ENCODE results near the gene INF2. TPM values are rescaled to one million over a fixed set of nuclear protein-coding genes. Genes with fewer than 3 reads are reported as not detected.

The INF2 gene
- total RNA-seq, 1 experiment from 2014 or later = 70.8 TPM

- no peak for TF ChIP-seq CTCF (IDR thresholded peaks at IDR 0.05; ENCODE audit: insufficient read depth in 1 of 2, low read depth in 1 of 2, low read length in 1 of 2, severe bottlenecking in 1 of 2, unreplicated experiment in 1 of 2)
- Mint-ChIP-seq H3K36me3 (ENCODE audit: insufficient read depth, unreplicated experiment) (peaks cover 10% of the 10 kb centered on the region), H3K27ac (ENCODE audit: unreplicated experiment) (peak overlapping the region; percentile 75), H3K4me1 (ENCODE audit: low read depth, unreplicated experiment) (peaks cover 65% of the 10 kb centered on the region), H3K9me3 (ENCODE audit: unreplicated experiment) (no peaks in the 10 kb centered on the region), H3K27me3 (ENCODE audit: insufficient read depth, unreplicated experiment) (no peaks in the 10 kb centered on the region), H3K4me3 (ENCODE audit: unreplicated experiment) (peak overlapping the region; percentile 13)
- no peaks in the 10 kb centered on the region for H3K27me3 ChIP-seq (replicated peaks; ENCODE audit: control insufficient read depth, insufficient read depth, low read length)
- no peaks in the 10 kb centered on the region for H3K36me3 ChIP-seq (ENCODE audit: control insufficient read depth, insufficient read depth, low read length)
- no peak for DNase-seq
- no peaks in the 10 kb centered on the region for H3K9me3 ChIP-seq
- ChIA-PET CTCF (no interaction called here), POLR2A (no interaction called here)
- no peak overlapping the region for H3K4me3 ChIP-seq (ENCODE audit: low read depth, low read length)
- intact Hi-C loops (cut with micrococcal nuclease; ENCODE audit: unreplicated experiment) = no loop called here
- no TSS peak for BruUV-seq (replicated peaks)
- H3K4me1 ChIP-seq = peaks cover 78% of the 10 kb centered on the region
Measured at GRCh38 chr14:104683653-104684448, 5.6 kb upstream of the INF2 start.

- H3K36me3 Mint-ChIP-seq (ENCODE audit: insufficient read depth, unreplicated experiment) = peaks cover 10% of the 10 kb centered on the region
- Histone ChIP-seq H3K27me3 (replicated peaks; ENCODE audit: control insufficient read depth, insufficient read depth, low read length) (no peaks in the 10 kb centered on the region), H3K4me3 (ENCODE audit: low read depth, low read length) (no peak overlapping the region), H3K4me1 (peaks cover 73% of the 10 kb centered on the region), H3K36me3 (ENCODE audit: control insufficient read depth, insufficient read depth, low read length) (no peaks in the 10 kb centered on the region), H3K9me3 (no peaks in the 10 kb centered on the region)
- DNase-seq = no peak
- intact Hi-C loops (cut with micrococcal nuclease; ENCODE audit: unreplicated experiment) = no loop called here
- H3K9me3 Mint-ChIP-seq (ENCODE audit: unreplicated experiment) = no peaks in the 10 kb centered on the region
- H3K4me1 Mint-ChIP-seq (ENCODE audit: low read depth, unreplicated experiment) = peaks cover 65% of the 10 kb centered on the region
- ChIA-PET CTCF (interaction anchor here (0.8 to 1.2 kb wide), 3 partner anchors 14 to 65 kb away, joined by 3 to 5 read pairs (median 3); no protein-coding TSS in a partner anchor), POLR2A (no interaction called here)
- H3K27ac Mint-ChIP-seq (ENCODE audit: unreplicated experiment) = no peak overlapping the region
- BruUV-seq (replicated peaks) = no TSS peak
- H3K27me3 Mint-ChIP-seq (ENCODE audit: insufficient read depth, unreplicated experiment) = no peaks in the 10 kb centered on the region
- TF ChIP-seq CTCF (IDR thresholded peaks at IDR 0.05; ENCODE audit: insufficient read depth in 1 of 2, low read depth in 1 of 2, low read length in 1 of 2, severe bottlenecking in 1 of 2, unreplicated experiment in 1 of 2) = no peak
- no peak overlapping the region for H3K4me3 Mint-ChIP-seq (ENCODE audit: unreplicated experiment)
Measured at GRCh38 chr14:104684449-104684821, 5.0 kb upstream of the INF2 start.

- Mint-ChIP-seq H3K4me1 (ENCODE audit: low read depth, unreplicated experiment) (peaks cover 58% of the 10 kb centered on the region), H3K36me3 (ENCODE audit: insufficient read depth, unreplicated experiment) (peaks cover 10% of the 10 kb centered on the region), H3K27me3 (ENCODE audit: insufficient read depth, unreplicated experiment) (no peaks in the 10 kb centered on the region), H3K27ac (ENCODE audit: unreplicated experiment) (peak overlapping the region; percentile 65), H3K4me3 (ENCODE audit: unreplicated experiment) (peak overlapping the region; percentile 15), H3K9me3 (ENCODE audit: unreplicated experiment) (no peaks in the 10 kb centered on the region)
- no TSS peak for BruUV-seq (replicated peaks)
- TF ChIP-seq CTCF (IDR thresholded peaks at IDR 0.05; ENCODE audit: insufficient read depth in 1 of 2, low read depth in 1 of 2, low read length in 1 of 2, severe bottlenecking in 1 of 2, unreplicated experiment in 1 of 2) = peak in 1 of 2 experiments; percentile 48
- Histone ChIP-seq H3K4me1 (peaks cover 66% of the 10 kb centered on the region), H3K27me3 (replicated peaks; ENCODE audit: control insufficient read depth, insufficient read depth, low read length) (no peaks in the 10 kb centered on the region), H3K4me3 (ENCODE audit: low read depth, low read length) (no peak overlapping the region), H3K36me3 (ENCODE audit: control insufficient read depth, insufficient read depth, low read length) (no peaks in the 10 kb centered on the region), H3K9me3 (no peaks in the 10 kb centered on the region)
- ChIA-PET CTCF (interaction anchor here (0.5 to 1.2 kb wide), 5 partner anchors 13 to 252 kb away, joined by 3 to 5 read pairs (median 4); no protein-coding TSS in a partner anchor), POLR2A (no interaction called here)
- DNase-seq = peak; percentile 52 to 68
- intact Hi-C loops (cut with micrococcal nuclease; ENCODE audit: unreplicated experiment) = loop anchor here (1.0 to 5.0 kb wide), 2 partner anchors 23 to 33 kb away; no protein-coding TSS in a partner anchor
Measured at GRCh38 chr14:104685216-104685997, 4.0 kb upstream of the INF2 start.
